Activated CD4-positive, CD25-positive, alpha-beta regulatory T cell treated with anti-CD3 and anti-CD28 coated beads, Interleukin-2, amount 50 U/mL, for 72 hours (primary cell): Measurements from ENCODE around the gene YLPM1.
"Not testable (repeated sequence)": the region's sequence is repeated elsewhere in the genome, so short reads cannot be mapped to it uniquely, and the experiment has no call there.

Experiments used
- DNase-seq: peaks from one replicate; pipeline ENCODE4 v3.0.0; 2021

Gene YLPM1, protein sequence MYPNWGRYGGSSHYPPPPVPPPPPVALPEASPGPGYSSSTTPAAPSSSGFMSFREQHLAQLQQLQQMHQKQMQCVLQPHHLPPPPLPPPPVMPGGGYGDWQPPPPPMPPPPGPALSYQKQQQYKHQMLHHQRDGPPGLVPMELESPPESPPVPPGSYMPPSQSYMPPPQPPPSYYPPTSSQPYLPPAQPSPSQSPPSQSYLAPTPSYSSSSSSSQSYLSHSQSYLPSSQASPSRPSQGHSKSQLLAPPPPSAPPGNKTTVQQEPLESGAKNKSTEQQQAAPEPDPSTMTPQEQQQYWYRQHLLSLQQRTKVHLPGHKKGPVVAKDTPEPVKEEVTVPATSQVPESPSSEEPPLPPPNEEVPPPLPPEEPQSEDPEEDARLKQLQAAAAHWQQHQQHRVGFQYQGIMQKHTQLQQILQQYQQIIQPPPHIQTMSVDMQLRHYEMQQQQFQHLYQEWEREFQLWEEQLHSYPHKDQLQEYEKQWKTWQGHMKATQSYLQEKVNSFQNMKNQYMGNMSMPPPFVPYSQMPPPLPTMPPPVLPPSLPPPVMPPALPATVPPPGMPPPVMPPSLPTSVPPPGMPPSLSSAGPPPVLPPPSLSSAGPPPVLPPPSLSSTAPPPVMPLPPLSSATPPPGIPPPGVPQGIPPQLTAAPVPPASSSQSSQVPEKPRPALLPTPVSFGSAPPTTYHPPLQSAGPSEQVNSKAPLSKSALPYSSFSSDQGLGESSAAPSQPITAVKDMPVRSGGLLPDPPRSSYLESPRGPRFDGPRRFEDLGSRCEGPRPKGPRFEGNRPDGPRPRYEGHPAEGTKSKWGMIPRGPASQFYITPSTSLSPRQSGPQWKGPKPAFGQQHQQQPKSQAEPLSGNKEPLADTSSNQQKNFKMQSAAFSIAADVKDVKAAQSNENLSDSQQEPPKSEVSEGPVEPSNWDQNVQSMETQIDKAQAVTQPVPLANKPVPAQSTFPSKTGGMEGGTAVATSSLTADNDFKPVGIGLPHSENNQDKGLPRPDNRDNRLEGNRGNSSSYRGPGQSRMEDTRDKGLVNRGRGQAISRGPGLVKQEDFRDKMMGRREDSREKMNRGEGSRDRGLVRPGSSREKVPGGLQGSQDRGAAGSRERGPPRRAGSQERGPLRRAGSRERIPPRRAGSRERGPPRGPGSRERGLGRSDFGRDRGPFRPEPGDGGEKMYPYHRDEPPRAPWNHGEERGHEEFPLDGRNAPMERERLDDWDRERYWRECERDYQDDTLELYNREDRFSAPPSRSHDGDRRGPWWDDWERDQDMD (N-terminal part only)

GRCh38 chr14:74762917-74763802 lies at the start of gene YLPM1:
Gene YLPM1 (plus strand): TSS chr14:74763316. CDS start chr14:74763490, 174 bp downstream.
- DNase-seq, result peak; percentile 88

- no peak for DNase-seq
These were observed 49.8 kb upstream of the YLPM1 start for GRCh38 chr14:74713395-74713735.

DNA sequence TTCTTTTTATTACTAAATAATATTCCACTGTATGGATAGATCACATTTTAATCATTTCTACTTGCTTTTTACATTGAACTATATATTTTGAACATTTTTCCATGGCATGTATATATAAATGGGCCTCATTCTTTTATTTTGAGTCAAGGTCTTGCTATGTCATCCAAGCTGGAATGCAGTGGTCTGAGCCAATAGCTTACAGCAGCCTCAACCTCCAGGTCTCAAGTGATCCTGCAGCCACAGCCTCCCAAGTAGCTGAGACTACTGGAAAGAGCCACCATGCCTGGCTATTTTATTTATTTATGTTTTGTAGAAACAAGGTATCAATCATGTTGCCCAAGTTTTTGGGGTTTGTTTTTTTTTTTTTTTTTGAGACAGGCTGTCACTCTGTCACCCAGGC lies 42.6 kb upstream of the YLPM1 start:
- no peak for DNase-seq

DNA sequence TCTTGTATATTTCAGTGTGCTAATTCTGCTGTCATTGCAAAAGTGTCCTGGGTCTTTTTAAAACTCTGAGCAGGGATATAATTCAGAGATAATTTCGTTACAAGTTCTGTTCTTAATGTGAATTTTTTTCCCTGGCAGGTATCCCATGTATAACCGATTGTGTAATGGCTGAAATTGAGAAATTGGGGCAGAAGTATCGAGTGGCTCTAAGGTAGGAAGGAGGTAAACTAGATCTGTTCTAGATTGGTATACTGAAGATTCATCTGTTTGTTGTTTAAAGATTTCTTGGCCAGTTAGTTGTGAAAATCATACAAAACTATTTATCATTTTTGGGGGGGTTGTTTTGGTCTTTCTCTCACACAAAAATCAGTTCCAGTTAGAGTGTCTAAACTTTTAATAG lies 40.0 kb upstream of the YLPM1 start:
- no peak for DNase-seq

- DNase-seq, result no peak
These were observed 30.7 kb upstream of the YLPM1 start for GRCh38 chr14:74732387-74732786.

DNA sequence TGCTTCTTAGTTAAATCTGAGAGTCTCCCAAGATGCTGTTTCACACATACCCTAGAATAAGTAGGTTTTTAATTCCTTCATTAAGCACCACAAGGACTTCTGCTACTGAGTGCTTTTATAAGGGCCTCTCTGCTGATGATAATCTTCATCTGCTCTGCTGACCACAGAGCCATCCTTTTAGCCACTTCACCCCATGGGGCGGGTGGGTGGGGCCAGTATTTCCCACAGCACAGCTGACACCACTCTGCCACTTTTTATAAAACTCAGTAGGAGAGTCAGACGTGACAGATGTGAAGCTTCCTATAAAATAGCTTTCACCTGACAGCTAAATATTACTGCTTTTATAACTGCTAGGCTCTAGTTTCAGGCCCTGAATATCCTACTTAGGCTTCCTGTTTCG lies 29.9 kb upstream of the YLPM1 start:
- no peak for DNase-seq

DNA sequence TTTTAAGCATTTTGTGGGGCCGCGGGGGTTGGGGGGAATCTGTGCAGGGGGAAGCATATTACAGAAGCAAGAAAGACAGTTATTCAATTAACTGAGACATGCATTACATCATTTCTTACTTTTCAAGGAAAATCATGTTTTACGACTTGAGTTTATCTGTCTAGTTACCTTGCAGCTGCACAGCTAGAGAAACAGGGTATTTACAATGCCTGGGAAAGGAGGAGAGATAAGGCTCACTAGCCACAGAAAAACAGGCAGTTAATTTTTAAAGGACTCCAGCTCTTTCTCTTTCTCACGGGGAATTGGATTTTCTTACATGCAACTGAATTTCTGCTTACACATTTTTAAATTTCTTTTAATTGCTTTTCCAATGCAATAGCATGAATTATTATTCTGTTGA lies 28.0 kb upstream of the YLPM1 start:
- no peak for DNase-seq

GRCh38 chr14:74737753-74738325 lies 25.3 kb upstream of the YLPM1 start:
- no peak for DNase-seq

- no peak for DNase-seq
These were observed 23.7 kb upstream of the YLPM1 start for GRCh38 chr14:74739293-74740030.

GRCh38 chr14:74747237-74747636 lies 15.9 kb upstream of the YLPM1 start:
- no peak for DNase-seq

DNA sequence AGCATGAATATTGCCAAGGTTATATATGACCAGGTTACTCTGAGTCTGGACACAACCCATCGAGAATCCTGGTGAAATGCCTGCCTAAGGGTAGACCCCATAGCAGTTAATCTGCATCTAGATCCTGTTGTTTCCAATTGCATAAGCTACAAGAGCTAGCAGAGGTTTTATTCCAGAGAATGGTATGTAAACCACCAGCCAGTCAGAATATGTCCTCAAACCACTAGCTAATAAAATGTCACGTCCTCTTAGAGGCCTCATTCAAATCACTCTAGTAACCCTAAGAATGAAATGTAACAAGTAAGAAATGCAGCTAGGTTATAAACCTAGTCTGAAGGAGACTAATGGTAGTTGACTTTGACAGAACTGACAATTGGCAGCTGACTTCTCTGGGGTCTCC lies 9.0 kb upstream of the YLPM1 start:
- no peak for DNase-seq

- no peak for DNase-seq
These were observed 8.2 kb upstream of the YLPM1 start for GRCh38 chr14:74754899-74755298.

GRCh38 chr14:74756326-74756725 lies 6.8 kb upstream of the YLPM1 start:
- DNase-seq, result no peak

DNA sequence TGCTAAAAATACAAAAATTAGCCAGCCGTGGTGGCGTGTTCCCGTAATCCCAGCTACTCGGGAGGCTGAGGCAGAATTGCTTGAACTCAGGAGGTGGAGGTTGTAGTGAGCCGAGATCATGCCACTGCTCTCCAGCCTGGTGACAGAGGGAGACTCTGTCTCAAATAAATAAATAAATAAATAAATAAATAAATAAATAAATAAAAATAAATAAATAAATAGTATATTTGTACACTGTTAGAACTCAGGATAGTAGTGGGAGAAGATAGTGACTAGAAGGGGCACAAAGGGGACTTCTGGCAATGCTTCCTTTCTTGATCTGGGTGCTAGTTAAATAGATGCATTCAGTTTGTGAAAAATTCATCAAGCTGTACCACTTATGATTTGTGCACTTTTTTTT lies 4.6 kb upstream of the YLPM1 start:
- DNase-seq, result not testable (repeated sequence)

- DNase-seq, result peak; percentile 32
These were observed 851 bp downstream of the YLPM1 start for GRCh38 chr14:74763803-74764531.

DNA sequence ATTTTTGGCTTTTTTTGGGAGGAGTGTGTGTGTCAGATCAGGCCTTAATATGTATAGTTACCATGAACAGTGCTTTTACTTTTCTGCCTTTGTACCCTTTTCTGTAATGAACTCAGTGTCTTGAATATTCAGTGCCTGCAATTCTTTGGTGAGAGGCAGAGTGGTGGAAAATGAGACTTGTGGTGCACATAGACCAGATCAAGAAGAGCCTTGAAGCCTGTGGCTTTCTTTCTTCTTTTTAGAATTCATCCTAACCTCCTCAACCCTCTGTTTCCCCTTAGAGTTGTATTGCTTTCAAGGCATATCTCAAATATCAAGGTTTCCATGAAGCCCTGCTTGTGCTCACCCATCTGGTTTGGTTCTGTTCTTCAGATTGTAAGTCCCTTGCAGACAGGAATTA lies 2.6 kb downstream of the YLPM1 start:
- no peak for DNase-seq

- DNase-seq, result no peak
These were observed 8.3 kb downstream of the YLPM1 start for GRCh38 chr14:74771399-74771798.

DNA sequence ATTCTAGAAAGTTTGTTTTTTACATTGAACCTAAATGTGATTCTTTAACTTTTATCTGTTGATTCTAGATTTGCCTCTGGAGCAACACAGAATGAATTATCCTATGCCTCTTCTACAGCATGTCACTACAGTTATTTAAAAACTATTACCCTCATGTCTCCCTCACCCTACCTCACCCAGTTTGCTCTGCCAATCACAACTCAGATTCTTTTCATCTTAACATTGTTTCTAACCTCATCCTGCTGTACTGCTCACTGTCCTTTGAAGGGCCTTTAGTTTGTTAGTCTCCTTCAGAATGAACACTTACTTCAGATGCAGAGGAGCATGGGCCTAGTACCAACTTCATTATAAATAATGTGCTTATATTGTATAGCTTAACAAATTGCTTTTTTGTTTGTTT lies 21.5 kb downstream of the YLPM1 start:
- DNase-seq, result no peak

DNA sequence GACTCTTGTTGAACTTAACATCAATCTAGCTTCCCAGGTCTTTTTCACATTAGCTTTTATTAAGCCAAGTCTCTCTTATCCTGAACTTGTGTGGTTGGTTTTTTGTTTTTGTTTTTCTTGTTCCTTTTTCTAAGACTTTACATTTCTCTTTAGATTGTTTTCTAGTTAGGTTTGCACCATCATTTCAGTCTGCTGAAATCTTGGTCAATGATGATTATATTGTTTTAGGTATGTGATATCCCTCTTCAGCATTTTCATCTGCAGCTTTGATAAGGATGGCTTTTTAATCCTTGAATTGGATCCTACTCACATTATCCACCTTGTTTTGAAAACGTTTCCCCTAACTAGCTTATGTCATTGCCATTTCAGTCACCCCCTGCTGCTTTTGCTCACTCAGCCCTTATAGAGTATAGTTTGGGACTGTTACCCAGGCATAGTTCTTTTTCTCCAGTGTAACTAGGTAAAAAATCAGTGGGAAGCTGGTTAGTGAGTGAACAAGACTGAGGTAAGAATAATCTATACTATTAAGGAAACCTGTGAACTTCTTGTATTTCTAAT lies 22.0 kb downstream of the YLPM1 start:
- DNase-seq, result no peak

DNA sequence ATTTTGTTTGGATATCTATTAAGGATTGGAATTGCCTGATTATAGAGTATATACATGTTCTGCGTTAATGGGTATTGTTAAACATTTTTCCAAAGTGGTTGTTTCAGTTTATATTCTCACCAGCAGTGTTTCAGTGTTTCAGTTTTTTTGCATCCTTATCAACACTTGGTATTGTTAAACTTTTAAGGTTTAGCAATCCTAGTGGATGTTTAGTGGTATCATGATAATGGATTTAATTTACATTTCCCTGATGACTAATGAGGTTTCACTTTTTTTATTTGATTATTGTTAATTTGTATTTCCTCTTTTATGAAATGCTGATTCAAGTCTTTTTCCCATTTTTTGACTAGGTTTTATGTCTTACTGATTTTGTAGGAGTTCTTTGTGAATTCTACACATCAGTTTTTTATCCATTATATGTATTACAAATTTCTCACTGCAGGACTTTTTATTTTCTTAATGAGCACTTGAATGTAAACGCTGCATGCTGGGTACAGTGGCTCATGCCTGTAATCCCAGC lies 23.7 kb downstream of the YLPM1 start:
- DNase-seq, result no peak
